Lung (tissue), 12 donors: ENCODE data around the gene RASSF5. TPM values are rescaled to one million over a fixed set of nuclear protein-coding genes. Genes with fewer than 3 reads are reported as not detected.

Experiments
- ATAC-seq: fragments of 200-7000 bp; cut with Tn5 transposase; one replicate; pipeline ENCODE4 v1.9.1; 2020; ENCODE audit warnings: moderate number of reproducible peaks; ENCODE audit not compliant: insufficient read depth, low FRiP score
- DNase-seq, 3 donors: peaks; one replicate each; pipeline ENCODE4 v3.0.0-alpha.2; 2013 to 2017
- H3K27ac ChIP-seq, 2 donors: one replicate each; pipeline ENCODE4 v1.5.1; 2013; ENCODE audit warnings: mild to moderate bottlenecking in 2 of 2, moderate library complexity in 2 of 2, control low read depth in 1 of 2, inconsistent platforms in 1 of 2, low read depth in 1 of 2, low read length in 1 of 2
- H3K27me3 ChIP-seq, 3 donors: one replicate each; pipeline ENCODE4 v1.5.1; 2013; ENCODE audit warnings: low read length in 2 of 3; ENCODE audit not compliant: control insufficient read depth in 3 of 3, insufficient read depth in 3 of 3
- H3K36me3 ChIP-seq, 4 donors: one replicate each; pipeline ENCODE4 v1.5.1; 2013; ENCODE audit warnings: low read length in 4 of 4, mild to moderate bottlenecking in 1 of 4, moderate library complexity in 1 of 4; ENCODE audit not compliant: control insufficient read depth in 4 of 4, insufficient read depth in 4 of 4
- H3K4me1 ChIP-seq, 5 donors: one replicate each; pipeline ENCODE4 v1.5.1; 2013; ENCODE audit warnings: low read length in 5 of 5, mild to moderate bottlenecking in 2 of 5, moderate library complexity in 1 of 5; ENCODE audit not compliant: control insufficient read depth in 5 of 5, insufficient read depth in 5 of 5
- H3K4me3 ChIP-seq: one replicate; pipeline ENCODE4 v1.5.1; 2013; ENCODE audit warnings: mild to moderate bottlenecking, control low read depth, moderate library complexity
- H3K9ac ChIP-seq, 2 donors: one replicate each; pipeline ENCODE4 v1.5.1; 2013; ENCODE audit warnings: low read length in 2 of 2, control low read depth in 1 of 2; ENCODE audit not compliant: insufficient read depth in 1 of 2
- H3K9me3 ChIP-seq, 4 donors: one replicate each; pipeline ENCODE4 v1.5.1; 2013; ENCODE audit warnings: low read length in 3 of 4, mild to moderate bottlenecking in 1 of 4, moderate library complexity in 1 of 4; ENCODE audit not compliant: control insufficient read depth in 4 of 4, insufficient read depth in 3 of 4
- CTCF ChIP-seq: IDR thresholded peaks from 2 replicates; pipeline ENCODE4 v1.5.1; 2012; ENCODE audit warnings: mild to moderate bottlenecking; ENCODE audit errors: control extremely low read depth, extremely low read depth
- WGBS, 2 donors: extraction: QIAGEN DNeasy Blood & Tissue Kit; methylation state at CpG; one replicate each; pipeline ENCODE4 v1.1.7; 2013; 5-methylcytosine and 5-hydroxymethylcytosine counted together
- polyA plus RNA-seq, 2 donors: library from polyadenylated mRNA; stranded (reverse); fragments of 200-250 nt; gene quantifications; one replicate each; pipeline ENCODE4 v1.2.1, GENCODE V29; 2013
- total RNA-seq, 2 donors: library from RNA; depleted of rRNA in 1 of 2; stranded (reverse); fragments of >200 nt in 1 of 2; gene quantifications; one replicate each; pipeline ENCODE4 v1.2.1, GENCODE V29; 2014 to 2021
- donor health status: control.
- donor health status: control.
- donor health status: Bipolar disorder and iron deficiency.
- donor health status: healthy.
- donor health status: DM: yes; HTN: yes; CAD: no.

RASSF5 gene
- total and polyA plus RNA-seq, 4 donors: 10.3 to 38.2 (median 30.7) TPM

- no peak for TF ChIP-seq CTCF
- ATAC-seq: no peak
- Histone ChIP-seq H3K9me3 (peaks cover 0 to 2% (median 0%) of the 10 kb centered on the region in 4 donors), H3K27ac (no peak overlapping the region), H3K27me3 (no peaks in the 10 kb centered on the region), H3K36me3 (peaks cover 31 to 50% (median 37%) of the 10 kb centered on the region in 4 donors), H3K4me3 (no peak overlapping the region), H3K4me1 (no peaks in the 10 kb centered on the region), H3K9ac (no peak overlapping the region)
- DNase-seq: no peak
- WGBS, 2 donors: 93 to 94% methylated on average over 1 of the region's 1 CpG
Observed at GRCh38 chr1:206596319-206596666, 89.0 kb downstream of the RASSF5 start.

- ATAC-seq (no peak), DNase-seq (no peak)
- WGBS, 2 donors: 94% methylated on average over 3 of the region's 3 CpGs
- Histone ChIP-seq H3K9me3 (no peaks in the 10 kb centered on the region), H3K27me3 (no peaks in the 10 kb centered on the region), H3K4me1 (no peaks in the 10 kb centered on the region), H3K9ac (no peak overlapping the region), H3K36me3 (peaks cover 33 to 47% (median 39%) of the 10 kb centered on the region in 4 donors), H3K27ac (no peak overlapping the region), H3K4me3 (no peak overlapping the region)
- TF ChIP-seq CTCF: no peak
Observed at GRCh38 chr1:206600527-206600926, 93.2 kb downstream of the RASSF5 start.

GRCh38 chr1:206604861-206605260 lies 97.5 kb downstream of the RASSF5 start:
- no peak for ATAC-seq
- H3K27ac ChIP-seq: no peak overlapping the region
- 94 to 99% methylated on average over 5 of the region's 5 CpGs for WGBS, 2 donors
- H3K9ac ChIP-seq: no peak overlapping the region
- H3K4me3 ChIP-seq: no peak overlapping the region
- peaks cover 17 to 38% (median 28%) of the 10 kb centered on the region in 4 donors for H3K36me3 ChIP-seq
- H3K27me3 ChIP-seq: no peaks in the 10 kb centered on the region
- TF ChIP-seq CTCF: no peak
- DNase-seq: no peak
- H3K9me3 ChIP-seq: no peaks in the 10 kb centered on the region
- H3K4me1 ChIP-seq: no peaks in the 10 kb centered on the region

GRCh38 chr1:206606867-206607266 lies 99.5 kb downstream of the RASSF5 start:
- H3K27ac ChIP-seq: no peak overlapping the region
- no peak overlapping the region for H3K4me3 ChIP-seq
- no peaks in the 10 kb centered on the region for H3K9me3 ChIP-seq
- no peak for ATAC-seq
- H3K4me1 ChIP-seq: peaks cover 0 to 9% (median 5%) of the 10 kb centered on the region in 5 donors
- H3K9ac ChIP-seq: no peak overlapping the region
- WGBS, 2 donors: 70 to 72% methylated on average over 3 of the region's 3 CpGs
- peaks cover 9 to 29% (median 20%) of the 10 kb centered on the region in 4 donors for H3K36me3 ChIP-seq
- H3K27me3 ChIP-seq: no peaks in the 10 kb centered on the region
- TF ChIP-seq CTCF: no peak
- DNase-seq: no peak
